Measurements from ENCODE around the gene MKNK2. TPM values are rescaled to one million over a fixed set of nuclear protein-coding genes. Genes with fewer than 3 reads are reported as not detected.
"Not testable (repeated sequence)": the region's sequence is repeated elsewhere in the genome, so short reads cannot be mapped to it uniquely, and the experiment has no call there.

Gene MKNK2
- total RNA-seq, 4 donors from 2014 or later, result 224 to 367 (median 251) TPM

DNA sequence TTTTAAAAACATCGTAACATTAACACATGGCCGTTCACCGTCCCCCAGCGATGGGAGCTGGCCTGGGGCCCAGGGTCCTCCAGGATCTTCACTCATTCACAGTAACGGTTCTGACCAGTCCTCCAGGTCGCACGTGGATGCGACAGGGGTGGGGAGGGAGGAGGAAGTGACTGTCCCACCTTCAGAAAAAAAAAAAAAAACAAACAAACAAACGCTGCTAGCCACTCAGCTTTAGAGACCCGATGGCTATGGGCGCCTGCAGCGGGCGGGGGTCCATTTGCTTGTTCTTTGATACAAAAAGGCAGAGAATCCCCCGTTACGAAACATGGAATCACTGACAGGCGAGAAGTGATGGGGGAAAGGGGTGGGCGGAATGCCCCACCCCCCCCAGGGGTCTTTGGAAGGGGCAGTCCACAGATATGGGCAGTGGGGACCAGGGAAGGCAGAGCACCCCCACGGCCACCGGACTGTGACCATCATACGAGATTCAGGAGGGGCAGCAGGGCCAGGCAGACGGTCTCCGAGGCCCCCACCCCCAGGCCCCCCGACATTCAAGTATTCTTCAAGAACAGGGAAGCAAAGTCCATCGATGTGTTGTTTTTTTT lies 13.3 kb downstream of the MKNK2 start:
- no peak overlapping the region for H3K4me3 ChIP-seq (ENCODE audit: low read depth, poor library complexity, severe bottlenecking)
- WGBS, 2 donors, result 72 to 80% methylated on average over 23 to 24 of the region's 24 CpGs
- intact Hi-C loops (cut with DNase I; ENCODE audit: low total_unique reads), result no loop called here
- TF ChIP-seq, protein P1, sequence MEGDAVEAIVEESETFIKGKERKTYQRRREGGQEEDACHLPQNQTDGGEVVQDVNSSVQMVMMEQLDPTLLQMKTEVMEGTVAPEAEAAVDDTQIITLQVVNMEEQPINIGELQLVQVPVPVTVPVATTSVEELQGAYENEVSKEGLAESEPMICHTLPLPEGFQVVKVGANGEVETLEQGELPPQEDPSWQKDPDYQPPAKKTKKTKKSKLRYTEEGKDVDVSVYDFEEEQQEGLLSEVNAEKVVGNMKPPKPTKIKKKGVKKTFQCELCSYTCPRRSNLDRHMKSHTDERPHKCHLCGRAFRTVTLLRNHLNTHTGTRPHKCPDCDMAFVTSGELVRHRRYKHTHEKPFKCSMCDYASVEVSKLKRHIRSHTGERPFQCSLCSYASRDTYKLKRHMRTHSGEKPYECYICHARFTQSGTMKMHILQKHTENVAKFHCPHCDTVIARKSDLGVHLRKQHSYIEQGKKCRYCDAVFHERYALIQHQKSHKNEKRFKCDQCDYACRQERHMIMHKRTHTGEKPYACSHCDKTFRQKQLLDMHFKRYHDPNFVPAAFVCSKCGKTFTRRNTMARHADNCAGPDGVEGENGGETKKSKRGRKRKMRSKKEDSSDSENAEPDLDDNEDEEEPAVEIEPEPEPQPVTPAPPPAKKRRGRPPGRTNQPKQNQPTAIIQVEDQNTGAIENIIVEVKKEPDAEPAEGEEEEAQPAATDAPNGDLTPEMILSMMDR (IDR thresholded peaks at IDR 0.05), result no peak
- DNase-seq (ENCODE audit: low spot score in 2 of 2), result no peak

DNA sequence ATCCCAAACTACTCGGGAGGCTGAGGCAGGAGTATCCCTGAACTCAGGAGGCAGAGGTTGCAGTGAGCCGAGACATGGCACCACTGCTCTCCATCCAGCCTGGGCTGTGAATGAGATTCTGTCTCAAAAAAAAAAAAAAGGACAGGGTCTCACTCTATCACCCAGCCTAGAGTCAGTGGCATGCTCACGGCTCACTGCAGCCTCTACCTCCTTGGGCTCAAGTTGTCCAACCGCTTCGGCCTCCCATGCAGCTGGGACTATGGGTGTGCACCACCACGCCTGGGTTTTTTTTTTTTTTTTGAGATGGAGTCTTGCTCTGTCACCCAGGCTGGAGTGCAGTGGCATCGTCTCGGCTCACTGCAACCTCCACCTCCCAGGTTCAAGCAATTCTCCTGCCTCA lies 14.6 kb downstream of the MKNK2 start:
- no peak for TF ChIP-seq POLR2A (IDR thresholded peaks at IDR 0.05)
- TF ChIP-seq, protein P1 (IDR thresholded peaks at IDR 0.05), result no peak
- DNase-seq (ENCODE audit: low spot score in 2 of 2), result no peak
- WGBS, 2 donors, result 79 to 91% methylated on average over 8 of the region's 8 CpGs
- intact Hi-C loops (cut with DNase I; ENCODE audit: low total_unique reads), result no loop called here
- no peak overlapping the region for H3K4me3 ChIP-seq (ENCODE audit: low read depth, poor library complexity, severe bottlenecking)

DNA sequence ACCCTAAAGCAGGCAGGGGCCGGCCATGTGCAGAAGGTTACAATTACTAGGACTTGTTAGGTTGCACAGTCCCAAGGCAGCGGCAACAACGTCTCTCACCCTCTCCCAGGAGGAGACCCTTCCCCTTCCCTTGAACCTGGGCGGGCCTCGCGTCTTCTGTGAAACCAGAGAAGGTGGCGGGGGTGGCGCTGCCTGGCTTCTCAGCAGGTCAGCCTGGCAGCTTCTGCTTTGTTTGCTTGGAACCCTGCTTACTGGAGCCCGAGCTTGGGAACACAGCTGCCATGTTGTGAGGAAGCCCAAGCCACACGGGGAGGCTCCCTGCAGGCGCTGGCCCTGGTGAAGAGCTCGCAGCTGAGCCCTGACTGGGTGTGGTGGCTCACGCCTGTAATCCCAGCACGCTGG lies 15.5 kb downstream of the MKNK2 start:
- no peak overlapping the region for H3K4me3 ChIP-seq (ENCODE audit: low read depth, poor library complexity, severe bottlenecking)
- no peak for DNase-seq (ENCODE audit: low spot score in 2 of 2)
- intact Hi-C loops (cut with DNase I; ENCODE audit: low total_unique reads), result no loop called here
- WGBS, 2 donors, result 75 to 78% methylated on average over 14 of the region's 14 CpGs
- TF ChIP-seq, protein P1 (IDR thresholded peaks at IDR 0.05), result no peak
- no peak for TF ChIP-seq POLR2A (IDR thresholded peaks at IDR 0.05)

DNA sequence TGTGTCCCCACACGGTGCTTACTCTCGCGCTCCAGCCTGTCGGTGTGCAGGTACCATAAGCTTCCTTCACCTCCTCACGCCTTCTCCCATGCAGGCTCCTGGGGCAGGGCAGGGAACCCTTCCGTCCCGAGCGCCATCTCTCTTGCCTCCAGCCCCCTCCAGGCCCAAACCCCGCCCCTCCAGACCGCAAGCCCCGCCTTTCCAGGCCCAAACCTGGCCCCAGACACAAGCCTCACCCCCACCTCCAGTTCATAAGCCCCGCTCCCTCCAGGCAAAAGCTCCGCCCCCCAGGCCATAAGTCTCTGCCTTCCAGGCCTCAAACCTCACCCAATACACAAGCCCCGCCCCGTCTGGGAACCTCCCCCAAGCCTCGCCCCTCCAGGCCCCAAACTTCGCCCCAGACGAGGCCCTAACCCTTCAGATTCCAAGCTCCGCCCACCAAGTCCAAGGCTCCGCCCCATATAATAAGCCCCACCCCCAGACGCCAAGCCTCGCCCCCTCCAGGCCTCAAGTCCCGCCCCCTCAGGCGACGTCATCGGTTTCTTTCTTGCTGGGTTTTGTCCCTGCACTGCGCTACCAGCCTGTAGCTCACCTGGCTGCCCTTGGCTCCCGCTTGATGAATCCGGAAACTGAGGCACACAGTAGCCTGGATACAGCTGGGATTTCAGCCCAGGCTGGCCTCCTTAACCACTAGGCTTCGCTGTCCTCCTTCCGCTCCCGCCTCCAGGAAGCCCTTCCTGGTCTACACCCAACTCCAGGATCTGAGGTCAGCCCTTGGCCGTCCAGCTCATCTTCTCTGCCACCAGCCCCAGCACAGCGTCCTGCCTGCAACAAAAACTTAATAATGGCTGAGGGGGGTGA lies 16.1 kb downstream of the MKNK2 start:
- 33 to 42% methylated on average over 34 of the region's 34 CpGs for WGBS, 2 donors
- intact Hi-C loops (cut with DNase I; ENCODE audit: low total_unique reads), result no loop called here
- H3K4me3 ChIP-seq (ENCODE audit: low read depth, poor library complexity, severe bottlenecking), result no peak overlapping the region
- TF ChIP-seq, protein P1 (IDR thresholded peaks at IDR 0.05), result no peak
- no peak for TF ChIP-seq POLR2A (IDR thresholded peaks at IDR 0.05)
- DNase-seq (ENCODE audit: low spot score in 2 of 2), result peak in 1 of 2 donors; percentile 91

DNA sequence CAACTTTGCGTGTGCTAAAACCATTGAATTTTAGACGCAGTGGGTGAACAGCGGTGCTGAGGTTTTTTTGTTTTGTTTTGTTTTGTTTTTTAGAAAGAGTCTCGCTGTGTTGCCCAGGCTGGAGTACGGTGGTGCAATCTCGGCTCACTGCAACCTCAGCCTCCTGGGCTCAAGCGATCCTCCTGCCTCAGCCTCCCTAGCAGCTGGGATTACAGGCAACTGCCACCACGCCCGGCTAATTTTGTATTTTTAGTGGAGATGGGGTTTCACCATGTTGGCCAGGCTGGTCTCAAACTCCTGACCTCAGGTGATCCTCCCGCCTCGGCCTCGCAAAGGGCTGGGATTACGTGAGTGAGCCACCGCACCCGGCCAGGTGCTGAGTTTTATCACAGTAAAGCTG lies 16.8 kb downstream of the MKNK2 start:
- intact Hi-C loops (cut with DNase I; ENCODE audit: low total_unique reads); H3K4me3 ChIP-seq (ENCODE audit: low read depth, poor library complexity, severe bottlenecking); DNase-seq (ENCODE audit: low spot score in 2 of 2): not testable (repeated sequence)
- WGBS, 2 donors, result 84 to 86% methylated on average over 15 of the region's 15 CpGs

DNA sequence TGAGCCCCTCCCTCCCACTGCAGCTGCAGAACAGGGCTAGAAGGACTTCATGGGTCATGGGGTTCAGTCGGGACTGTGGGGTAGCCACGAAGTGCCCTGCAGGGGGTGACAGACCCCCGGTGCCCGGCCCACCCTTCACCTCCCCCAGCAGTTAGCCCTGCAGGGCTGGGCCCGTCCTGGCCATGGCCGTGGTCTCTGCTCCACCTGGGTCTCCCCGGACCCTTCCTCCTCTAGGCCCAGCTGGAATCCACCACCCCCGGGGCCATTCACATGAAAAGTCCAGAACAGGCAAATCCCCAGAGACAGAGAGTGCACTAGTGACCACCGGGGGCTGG lies 17.3 kb downstream of the MKNK2 start:
- no peak for DNase-seq (ENCODE audit: low spot score in 2 of 2)
- no peak for TF ChIP-seq POLR2A (IDR thresholded peaks at IDR 0.05)
- TF ChIP-seq, protein P1 (IDR thresholded peaks at IDR 0.05), result no peak
- 79 to 82% methylated on average over 8 to 9 of the region's 9 CpGs for WGBS, 2 donors
- intact Hi-C loops (cut with DNase I; ENCODE audit: low total_unique reads), result no loop called here
- no peak overlapping the region for H3K4me3 ChIP-seq (ENCODE audit: low read depth, poor library complexity, severe bottlenecking)

All from lower leg skin (tissue), 4 donors.